HepG2 (cell line): ENCODE results near the gene TP63. TPM values are rescaled to one million over a fixed set of nuclear protein-coding genes. Genes with fewer than 3 reads are reported as not detected.

ENCODE experiments used
- ATAC-seq: fragments of 200-7000 bp; cut with Tn5 transposase; 3 replicates; pipeline ENCODE4 v1.9.1; 2020; ENCODE audit warnings: mild to moderate bottlenecking, moderate library complexity
- BruUV-seq: library from RNA; stranded (reverse); fragments of 400-500 nt; replicated peaks from 2 replicates; lab custom pipeline; 2021; lab: Mats Ljungman, UMichigan
- CTCF ChIA-PET: fragments of 300-600 bp; formaldehyde crosslinking; extraction: SDS; loops from one replicate; lab custom pipeline; 2021; ENCODE audit warnings: low total read pairs, inconsistent platforms, low intra/inter-chr PET ratio; lab: Yijun Ruan, JAX
- POLR2A ChIA-PET: fragments of 350-600 bp; sonication (Branson Sonifier 250); formaldehyde crosslinking; loops from one replicate; lab custom pipeline; 2020; ENCODE audit warnings: antibody characterized with exemption, inconsistent platforms; lab: Yijun Ruan, JAX
- DNase-seq: peaks from one replicate; pipeline ENCODE4 v3.0.0-alpha.2; 2015; ENCODE audit warnings: low spot score
- FAIRE-seq: peaks from 3 replicates; lab custom pipeline; 2011; peaks lifted over from hg19 to GRCh38; lab: Jason Lieb, UNC
- H2AFZ ChIP-seq: one replicate; pipeline ENCODE4 v1.6.1; 2011; ENCODE audit warnings: low read length, inconsistent platforms
- H3K27ac ChIP-seq: fragments of 300-600 bp; 3 replicates; pipeline ENCODE4 v1.8.0; 2011; ENCODE audit warnings: mixed run types, mild to moderate bottlenecking, mixed read lengths, low read length, inconsistent platforms; ENCODE audit not compliant: insufficient read depth; ENCODE audit errors: extremely low read length
- H3K27me3 ChIP-seq, 2 experiments: fragments of 200-600 bp in 1 of 2; 2 replicates in 1 of 2; 3 replicates in 1 of 2; pipeline versions ENCODE4 v1.6.0 to v1.8.0; 2011; ENCODE audit warnings: low read length in 2 of 2, mild to moderate bottlenecking in 2 of 2, moderate library complexity in 2 of 2, inconsistent platforms in 1 of 2; ENCODE audit not compliant: insufficient read depth in 2 of 2, control insufficient read depth in 1 of 2
- H3K36me3 ChIP-seq, 2 experiments: fragments of 200-600 bp in 1 of 2; replicated peaks in 1 of 2; 2 replicates in 1 of 2; 3 replicates in 1 of 2; pipeline versions ENCODE4 v1.5.1 to v1.8.0; 2011; ENCODE audit warnings: low read length in 2 of 2, inconsistent platforms in 1 of 2; ENCODE audit not compliant: insufficient read depth in 2 of 2, control insufficient read depth in 1 of 2
- H3K4me1 ChIP-seq: 2 replicates; pipeline ENCODE4 v1.5.1; 2012; ENCODE audit warnings: low read length, inconsistent platforms; ENCODE audit not compliant: insufficient read depth
- H3K4me2 ChIP-seq: 2 replicates; pipeline ENCODE4 v1.6.0; 2011; ENCODE audit warnings: low read depth, low read length, inconsistent platforms
- H3K4me3 ChIP-seq, 3 experiments: fragments of 200-600 bp in 1 of 3; sonication (generic), shearing (Covaris generic) in 1 of 3; replicated peaks in 1 of 3; 2 replicates each; pipeline ENCODE4 v1.5.1; 2011 to 2016; ENCODE audit warnings: low read length in 3 of 3, inconsistent platforms in 2 of 3, low read depth in 2 of 3, mild to moderate bottlenecking in 2 of 3, control low read depth in 1 of 3, mixed read lengths in 1 of 3; ENCODE audit not compliant: insufficient read depth in 1 of 3
- H3K79me2 ChIP-seq: one replicate; pipeline ENCODE4 v1.6.1; 2011; ENCODE audit warnings: low read length, inconsistent platforms; ENCODE audit not compliant: insufficient read depth
- H3K9ac ChIP-seq: 2 replicates; pipeline ENCODE4 v1.6.0; 2011; ENCODE audit warnings: mild to moderate bottlenecking, low read depth, low read length, inconsistent platforms; ENCODE audit not compliant: insufficient read depth
- H3K9me3 ChIP-seq: 2 replicates; pipeline ENCODE4 v1.5.1; 2012; ENCODE audit warnings: mild to moderate bottlenecking, low read length
- H4K20me1 ChIP-seq: 2 replicates; pipeline ENCODE4 v1.6.0; 2011; ENCODE audit warnings: inconsistent platforms, mild to moderate bottlenecking, low read length, moderate library complexity; ENCODE audit not compliant: insufficient read depth
- ATF4 ChIP-seq, 2 experiments: fragments of 450-650 bp in 1 of 2; sonication (generic) in 1 of 2; formaldehyde crosslinking; IDR thresholded peaks; 2 replicates each; pipeline versions ENCODE4 v1.5.0 to v1.8.0; 2020 to 2022; ENCODE audit warnings: mild to moderate bottlenecking in 1 of 2, missing genetic modification reagents in 1 of 2
- CC2D1A ChIP-seq: sonication (generic); formaldehyde crosslinking; IDR thresholded peaks from 2 replicates; pipeline ENCODE4 v1.8.1; 2023; ENCODE audit warnings: mild to moderate bottlenecking, missing genetic modification reagents
- CREBL2 ChIP-seq: sonication (generic); formaldehyde crosslinking; IDR thresholded peaks from 2 replicates; pipeline ENCODE4 v1.8.1; 2023; ENCODE audit warnings: missing genetic modification reagents, mild to moderate bottlenecking, borderline replicate concordance
- MLXIP ChIP-seq: sonication (generic); formaldehyde crosslinking; IDR thresholded peaks from 2 replicates; pipeline ENCODE4 v1.9.0; 2021; ENCODE audit warnings: missing genetic modification reagents, borderline replicate concordance
- NR2F1 ChIP-seq, 2 experiments: fragments of 450-650 bp in 1 of 2; formaldehyde crosslinking in 1 of 2; IDR thresholded peaks; 2 replicates each; pipeline versions ENCODE4 v1.5.0 to v1.6.1; 2016 to 2020; ENCODE audit warnings: mild to moderate bottlenecking in 1 of 2, missing compliant biosample characterization in 1 of 2, missing genetic modification reagents in 1 of 2, moderate library complexity in 1 of 2
- SETDB1 ChIP-seq: sonication (generic); formaldehyde crosslinking; IDR thresholded peaks from 2 replicates; pipeline ENCODE4 v1.5.1; 2020; ENCODE audit warnings: missing genetic modification reagents, mild to moderate bottlenecking, borderline replicate concordance
- WGBS: methylation state at CpG from one replicate; pipeline ENCODE4 v1.1.6; 2017; ENCODE audit warnings: low lambda C conversion rate; 5-methylcytosine and 5-hydroxymethylcytosine counted together
- in situ Hi-C: cut with HindIII; loops from 2 replicates; pipeline ENCODE4 v1.10.0; 2017; ENCODE audit warnings: low pct_unique_long_range_greater_than_20kb; ENCODE audit not compliant: extremely low pct_ligation_motif_present
- intact Hi-C: fragments of 100-400 bp; cut with micrococcal nuclease; formaldehyde crosslinking; loops from one replicate; pipeline ENCODE4 v1.10.0; 2022; ENCODE audit not compliant: unreplicated experiment
- polyA plus RNA-seq, 8 experiments: library from polyadenylated mRNA; depleted of rRNA in 3 of 8; stranded (reverse) in 7 of 8; unstranded in 1 of 8; fragments of >200 nt; fragmentation: Illumina TruSeq in 4 of 8; extraction: Trizol in 4 of 8; gene quantifications; 2 replicates each; pipeline versions ENCODE4 v1.2.1 to v1.2.3, GENCODE V29; 2011 to 2016; ENCODE audit warnings: low read depth in 4 of 8, missing spikeins in 1 of 8, mixed read lengths in 1 of 8; ENCODE audit not compliant: insufficient read depth in 1 of 8
- total RNA-seq, 5 experiments: library from RNA; depleted of rRNA; stranded (reverse); fragments of >200 nt; fragmentation: Illumina TruSeq; extraction: Trizol; gene quantifications; 2 replicates each; pipeline ENCODE4 v1.2.3, GENCODE V29; 2016; ENCODE audit warnings: low read depth in 1 of 5

TP63 gene
- total and polyA plus RNA-seq, 2 of the 13 experiments (the other 11 are each of a cell fraction or from before 2014, with no cell fraction given) = not detected

GRCh38 chr3:189613122-189613521, 18.1 kb upstream of the TP63 start:
- no peak overlapping the region for H3K4me3 ChIP-seq
- intact Hi-C loops = no loop called here
- H3K79me2 ChIP-seq = no peaks in the 10 kb centered on the region
- no peak for FAIRE-seq
- no peak overlapping the region for H3K27ac ChIP-seq
- H3K36me3 ChIP-seq = no peaks in the 10 kb centered on the region
- H3K4me2 ChIP-seq = no peak overlapping the region
- DNase-seq = no peak
- WGBS = 0% methylated on average over 1 of the region's 1 CpG
- POLR2A ChIA-PET = no interaction called here
- no peaks in the 10 kb centered on the region for H4K20me1 ChIP-seq
- TF ChIP-seq MLXIP (CRISPR knock-in tag) (no peak), SETDB1 (CRISPR knock-in tag) (no peak), CREBL2 (no peak), NR2F1 (CRISPR knock-in tag; IDR thresholded peaks at IDR 0.05) (no peak), CC2D1A (CRISPR knock-in tag) (no peak), ATF4 (CRISPR knock-in tag; IDR thresholded peaks at IDR 0.05) (no peak)
- TF ChIP-seq, all 625 proteins: peak for 0
- Histone ChIP-seq H3K4me1 (no peaks in the 10 kb centered on the region), H3K27me3 (no peaks in the 10 kb centered on the region), H2AFZ (no peak overlapping the region), H3K9ac (no peak overlapping the region), H3K9me3 (peaks cover 6% of the 10 kb centered on the region; the same call in 1 of the 2 replicates)
- in situ Hi-C loops = no loop called here
- no peak for ATAC-seq
- CTCF ChIA-PET = no interaction called here
- no TSS peak for BruUV-seq
